Glutamatergic neuron (in vitro differentiated cells): Measurements from ENCODE around the gene GSDMA. TPM values are rescaled to one million over a fixed set of nuclear protein-coding genes. Genes with fewer than 3 reads are reported as not detected.

Experiments
- DNase-seq: peaks from one replicate; pipeline ENCODE4 v3.0.0; 2022
- H3K27ac Mint-ChIP-seq: one replicate; pipeline ENCODE4 v1.8.0; 2020; ENCODE audit warnings: mild to moderate bottlenecking, mixed read lengths, inconsistent platforms; ENCODE audit not compliant: unreplicated experiment
- H3K27me3 Mint-ChIP-seq: one replicate; pipeline ENCODE4 v1.8.0; 2020; ENCODE audit warnings: mild to moderate bottlenecking, moderate library complexity, mixed read lengths, inconsistent platforms; ENCODE audit not compliant: unreplicated experiment
- H3K36me3 Mint-ChIP-seq: one replicate; pipeline ENCODE4 v1.8.0; 2020; ENCODE audit warnings: mild to moderate bottlenecking, mixed read lengths, inconsistent platforms; ENCODE audit not compliant: unreplicated experiment
- H3K4me1 Mint-ChIP-seq: one replicate; pipeline ENCODE4 v1.8.0; 2020; ENCODE audit warnings: mild to moderate bottlenecking, low read depth, mixed read lengths, inconsistent platforms; ENCODE audit not compliant: unreplicated experiment
- H3K4me3 Mint-ChIP-seq: one replicate; pipeline ENCODE4 v1.8.0; 2020; ENCODE audit warnings: mild to moderate bottlenecking, mixed read lengths, inconsistent platforms; ENCODE audit not compliant: unreplicated experiment
- H3K9me3 Mint-ChIP-seq: one replicate; pipeline ENCODE4 v1.8.0; 2020; ENCODE audit warnings: mild to moderate bottlenecking, moderate library complexity, mixed read lengths, inconsistent platforms; ENCODE audit not compliant: unreplicated experiment
- CTCF ChIP-seq: fragments of 200-600 bp; sonication (generic); IDR thresholded peaks from one replicate; pipeline ENCODE4 v1.5.0; 2021; ENCODE audit not compliant: partially characterized antibody, unreplicated experiment
- total RNA-seq: library from RNA; stranded (reverse); fragmentation: NEBNext Ultra II Directional; extraction: Animal tissue kit (Norgen Biotek cat#: 25700); gene quantifications from one replicate; pipeline ENCODE4 v1.2.1, GENCODE V29; 2021; ENCODE audit not compliant: unreplicated experiment

Gene GSDMA
- total RNA-seq, 1 donor from 2014 or later = not detected

- Mint-ChIP-seq H3K27ac (no peak overlapping the region), H3K27me3 (peaks cover 3% of the 10 kb centered on the region), H3K9me3 (peaks cover 7% of the 10 kb centered on the region), H3K4me3 (no peak overlapping the region), H3K36me3 (no peaks in the 10 kb centered on the region), H3K4me1 (peaks cover 23% of the 10 kb centered on the region)
- no peak for DNase-seq
- TF ChIP-seq CTCF = no peak
These were observed 59.7 kb downstream of the GSDMA start for GRCh38 chr17:40022497-40022896.

GRCh38 chr17:40022961-40023541, 60.2 kb downstream of the GSDMA start:
- no peak for DNase-seq
- H3K9me3 Mint-ChIP-seq = peaks cover 7% of the 10 kb centered on the region
- peaks cover 23% of the 10 kb centered on the region for H3K4me1 Mint-ChIP-seq
- H3K4me3 Mint-ChIP-seq = no peak overlapping the region
- TF ChIP-seq CTCF = no peak
- H3K27me3 Mint-ChIP-seq = peaks cover 2% of the 10 kb centered on the region
- H3K36me3 Mint-ChIP-seq = no peaks in the 10 kb centered on the region
- no peak overlapping the region for H3K27ac Mint-ChIP-seq

- Mint-ChIP-seq H3K4me1 (peaks cover 22% of the 10 kb centered on the region), H3K4me3 (no peak overlapping the region), H3K27me3 (peaks cover 2% of the 10 kb centered on the region), H3K27ac (no peak overlapping the region), H3K36me3 (no peaks in the 10 kb centered on the region), H3K9me3 (peaks cover 7% of the 10 kb centered on the region)
- no peak for TF ChIP-seq CTCF
- DNase-seq = no peak
These were observed 60.9 kb downstream of the GSDMA start for GRCh38 chr17:40023590-40024292.

DNA sequence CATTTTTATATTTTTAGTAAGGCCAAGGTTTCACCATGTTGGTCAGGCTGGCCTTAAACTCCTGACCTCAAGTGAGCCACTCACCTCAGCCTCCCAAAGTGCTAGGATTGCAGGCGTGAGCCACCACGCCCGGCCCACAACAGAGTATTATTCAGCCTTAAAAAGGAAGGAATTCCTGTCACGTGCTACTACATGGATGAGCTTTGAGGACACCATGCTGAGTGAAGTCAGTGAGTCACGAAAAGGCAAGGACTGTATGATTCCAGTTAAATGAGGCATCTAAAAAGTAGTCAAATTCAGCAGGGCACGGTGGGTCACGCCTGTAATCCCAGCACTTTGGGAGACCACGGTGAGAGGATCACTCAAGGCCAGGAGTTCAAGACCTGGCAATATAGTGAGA, 62.1 kb downstream of the GSDMA start:
- no peak overlapping the region for H3K4me3 Mint-ChIP-seq
- no peaks in the 10 kb centered on the region for H3K36me3 Mint-ChIP-seq
- no peak for TF ChIP-seq CTCF
- H3K27me3 Mint-ChIP-seq = no peaks in the 10 kb centered on the region
- DNase-seq = no peak
- peaks cover 15% of the 10 kb centered on the region for H3K4me1 Mint-ChIP-seq
- H3K9me3 Mint-ChIP-seq = peaks cover 5% of the 10 kb centered on the region
- H3K27ac Mint-ChIP-seq = no peak overlapping the region

GRCh38 chr17:40025559-40025958, 62.8 kb downstream of the GSDMA start:
- H3K27me3 Mint-ChIP-seq = no peaks in the 10 kb centered on the region
- no peak overlapping the region for H3K4me3 Mint-ChIP-seq
- peaks cover 13% of the 10 kb centered on the region for H3K4me1 Mint-ChIP-seq
- H3K9me3 Mint-ChIP-seq = peaks cover 5% of the 10 kb centered on the region
- no peak for DNase-seq
- no peaks in the 10 kb centered on the region for H3K36me3 Mint-ChIP-seq
- peak overlapping the region; percentile 44 for H3K27ac Mint-ChIP-seq
- TF ChIP-seq CTCF = no peak
